GM21717 (cell line): ENCODE measurements around the gene GOLGA6L9.
"Not testable (repeated sequence)": the region's sequence is repeated elsewhere in the genome, so short reads cannot be mapped to it uniquely, and the experiment has no call there.

Experiments used
- ATAC-seq: cut with Tn5 transposase; IDR thresholded peaks from one replicate; pipeline ENCODE4 v1.9.1; 2021; ENCODE audit warnings: mild to moderate bottlenecking, moderate library complexity; ENCODE audit not compliant: unreplicated experiment

The GOLGA6L9 gene

GRCh38 chr15:82429693-82430092 is at the start of gene GOLGA6L9:
Gene GOLGA6L9, plus strand, starts transcription at chr15:82429816. Its CDS starts 264 bp downstream, at chr15:82430080.
- not testable (repeated sequence) for ATAC-seq

- not testable (repeated sequence) for ATAC-seq
Observed at GRCh38 chr15:82381330-82381955, 48.2 kb upstream of the GOLGA6L9 start.

- ATAC-seq, result not testable (repeated sequence)
Observed at GRCh38 chr15:82387209-82387608, 42.4 kb upstream of the GOLGA6L9 start.

- ATAC-seq, result not testable (repeated sequence)
Observed at GRCh38 chr15:82390152-82390551, 39.5 kb upstream of the GOLGA6L9 start.

- ATAC-seq, result not testable (repeated sequence)
Observed at GRCh38 chr15:82392077-82392476, 37.5 kb upstream of the GOLGA6L9 start.

- ATAC-seq, result no peak
Observed at GRCh38 chr15:82393671-82394070, 35.9 kb upstream of the GOLGA6L9 start.

- ATAC-seq, result not testable (repeated sequence)
Observed at GRCh38 chr15:82395788-82396187, 33.8 kb upstream of the GOLGA6L9 start.

- ATAC-seq, result no peak
Observed at GRCh38 chr15:82397817-82398216, 31.8 kb upstream of the GOLGA6L9 start.

GRCh38 chr15:82398785-82399184 is 30.8 kb upstream of the GOLGA6L9 start:
- no peak for ATAC-seq

- ATAC-seq, result peak; percentile 63
Observed at GRCh38 chr15:82399366-82400103, 30.1 kb upstream of the GOLGA6L9 start.

- ATAC-seq, result not testable (repeated sequence)
Observed at GRCh38 chr15:82401918-82402317, 27.7 kb upstream of the GOLGA6L9 start.

GRCh38 chr15:82402341-82402740 is 27.3 kb upstream of the GOLGA6L9 start:
- not testable (repeated sequence) for ATAC-seq

- ATAC-seq, result not testable (repeated sequence)
Observed at GRCh38 chr15:82406211-82406610, 23.4 kb upstream of the GOLGA6L9 start.

- not testable (repeated sequence) for ATAC-seq
Observed at GRCh38 chr15:82410306-82410705, 19.3 kb upstream of the GOLGA6L9 start.

- not testable (repeated sequence) for ATAC-seq
Observed at GRCh38 chr15:82411595-82411994, 18.0 kb upstream of the GOLGA6L9 start.

- not testable (repeated sequence) for ATAC-seq
Observed at GRCh38 chr15:82414525-82415191, 15.0 kb upstream of the GOLGA6L9 start.

GRCh38 chr15:82420516-82420915 is 9.1 kb upstream of the GOLGA6L9 start:
- not testable (repeated sequence) for ATAC-seq

GRCh38 chr15:82420966-82421365 is 8.7 kb upstream of the GOLGA6L9 start:
- not testable (repeated sequence) for ATAC-seq

GRCh38 chr15:82427117-82427516 is 2.5 kb upstream of the GOLGA6L9 start:
- ATAC-seq, result not testable (repeated sequence)

GRCh38 chr15:82445420-82445819 is 15.8 kb downstream of the GOLGA6L9 start:
- ATAC-seq, result not testable (repeated sequence)

GRCh38 chr15:82457336-82457735 is 27.7 kb downstream of the GOLGA6L9 start:
- not testable (repeated sequence) for ATAC-seq
